OCI-LY7 (cell line): Measurements from ENCODE around the gene PLS3. TPM values are rescaled to one million over a fixed set of nuclear protein-coding genes. Genes with fewer than 3 reads are reported as not detected.

ENCODE experiments used
- BruUV-seq: library from RNA; stranded (reverse); fragments of 400-500 nt; replicated peaks from 2 replicates; lab custom pipeline; 2021; lab: Mats Ljungman, UMichigan
- CTCF ChIA-PET: fragments of 300-600 bp; sonication (Branson Sonifier 250); formaldehyde crosslinking; loops from one replicate; lab custom pipeline; 2022; ENCODE audit warnings: antibody characterized with exemption; ENCODE audit not compliant: unreplicated experiment; lab: Charles Lee
- POLR2A ChIA-PET: fragments of 300-600 bp; sonication (Branson Sonifier 250); formaldehyde crosslinking; loops from one replicate; lab custom pipeline; 2022; ENCODE audit warnings: antibody characterized with exemption; lab: Charles Lee
- DNase-seq: peaks from one replicate; pipeline ENCODE4 v3.0.0-alpha.2; 2015; ENCODE audit warnings: low spot score
- H2AFZ ChIP-seq: fragments of 200-600 bp; sonication (generic), shearing (Covaris generic); 2 replicates; pipeline ENCODE4 v1.6.1; 2014; ENCODE audit warnings: mild to moderate bottlenecking, antibody characterized with exemption, low read length, moderate library complexity
- H3K27ac ChIP-seq: fragments of 200-600 bp; sonication (generic); 2 replicates; pipeline ENCODE4 v1.5.1; 2014; ENCODE audit warnings: mixed run types, low read depth, mild to moderate bottlenecking, moderate library complexity, low read length, inconsistent platforms; ENCODE audit not compliant: poor library complexity, severe bottlenecking
- H3K36me3 ChIP-seq: fragments of 200-600 bp; sonication (generic); 2 replicates; pipeline ENCODE4 v1.6.1; 2014; ENCODE audit warnings: mild to moderate bottlenecking, antibody characterized with exemption, low read length, moderate library complexity, mixed read lengths; ENCODE audit not compliant: insufficient read depth
- H3K4me1 ChIP-seq: fragments of 200-600 bp; sonication (generic); 2 replicates; pipeline ENCODE4 v1.5.1; 2014; ENCODE audit warnings: mild to moderate bottlenecking, low read length; ENCODE audit not compliant: insufficient read depth, poor library complexity, severe bottlenecking
- H3K4me2 ChIP-seq: fragments of 200-600 bp; sonication (generic); 2 replicates; pipeline ENCODE4 v1.6.1; 2014; ENCODE audit warnings: mild to moderate bottlenecking, low read length
- H3K4me3 ChIP-seq: fragments of 200-600 bp; sonication (generic); 2 replicates; pipeline ENCODE4 v1.5.1; 2014; ENCODE audit warnings: mild to moderate bottlenecking, low read depth, low read length; ENCODE audit not compliant: poor library complexity, severe bottlenecking
- H3K79me2 ChIP-seq: fragments of 200-600 bp; sonication (generic); 2 replicates; pipeline ENCODE4 v1.6.1; 2016; ENCODE audit warnings: low read depth, mild to moderate bottlenecking, low read length, moderate library complexity, mixed read lengths; ENCODE audit not compliant: insufficient read depth
- H3K9me2 ChIP-seq: fragments of 200-600 bp; sonication (generic); 2 replicates; pipeline ENCODE4 v1.6.1; 2016; ENCODE audit warnings: mild to moderate bottlenecking, low read length, mixed read lengths; ENCODE audit not compliant: insufficient read depth
- H3K9me3 ChIP-seq: fragments of 200-600 bp; sonication (generic); 2 replicates; pipeline ENCODE4 v1.6.1; 2014; ENCODE audit warnings: mild to moderate bottlenecking, mixed run types, low read length, mixed read lengths
- H4K20me1 ChIP-seq: fragments of 200-600 bp; sonication (generic); 2 replicates; pipeline ENCODE4 v1.6.1; 2014; ENCODE audit warnings: mild to moderate bottlenecking, antibody characterized with exemption, low read length, moderate library complexity, mixed read lengths; ENCODE audit not compliant: insufficient read depth
- CTCF ChIP-seq: fragments of 200-600 bp; sonication (generic); conservative IDR thresholded peaks from 2 replicates; pipeline ENCODE4 v1.5.1; 2014; ENCODE audit warnings: mild to moderate bottlenecking, antibody characterized with exemption, low read length, moderate library complexity, mixed read lengths
- EZH2phosphoT487 ChIP-seq: fragments of 200-600 bp; sonication (generic); IDR thresholded peaks from 2 replicates; pipeline ENCODE4 v1.6.1; 2018; ENCODE audit warnings: low read depth, borderline replicate concordance, mild to moderate bottlenecking, mixed run types, antibody characterized with exemption, low read length, moderate library complexity, mixed read lengths
- intact Hi-C: fragments of 100-400 bp; cut with micrococcal nuclease; formaldehyde crosslinking; loops from one replicate; pipeline ENCODE4 v1.10.0; 2022; ENCODE audit not compliant: unreplicated experiment
- total RNA-seq, 2 experiments: library from RNA; depleted of rRNA in 1 of 2; stranded (reverse); fragments of >200 nt in 1 of 2; shearing (Covaris generic) in 1 of 2; gene quantifications; 2 replicates each; pipeline ENCODE4 v1.2.3, GENCODE V29; 2014 to 2022

The PLS3 gene
- total RNA-seq, 2 experiments from 2014 or later = not detected

GRCh38 chrX:115579786-115580294 is 18.9 kb downstream of the PLS3 start:
- no peaks in the 10 kb centered on the region for H3K36me3 ChIP-seq
- TF ChIP-seq EZH2phosphoT487 (no peak), CTCF (no peak)
- no peak overlapping the region for H3K4me2 ChIP-seq
- no peaks in the 10 kb centered on the region for H3K4me1 ChIP-seq
- no peak overlapping the region for H3K27ac ChIP-seq
- no peaks in the 10 kb centered on the region for H3K9me2 ChIP-seq
- ChIA-PET CTCF (no interaction called here), POLR2A (interaction anchor here (0.6 kb wide), 1 partner anchor 243 kb away, joined by 4 read pairs; no protein-coding TSS in a partner anchor)
- intact Hi-C loops = no loop called here
- no TSS peak for BruUV-seq
- H3K9me3 ChIP-seq = no peaks in the 10 kb centered on the region
- no peaks in the 10 kb centered on the region for H4K20me1 ChIP-seq
- H3K4me3 ChIP-seq = no peak overlapping the region
- no peak for DNase-seq
- no peaks in the 10 kb centered on the region for H3K79me2 ChIP-seq
- no peak overlapping the region for H2AFZ ChIP-seq

- Histone ChIP-seq H2AFZ (no peak overlapping the region), H3K4me3 (no peak overlapping the region), H3K4me1 (no peaks in the 10 kb centered on the region), H4K20me1 (no peaks in the 10 kb centered on the region), H3K36me3 (no peaks in the 10 kb centered on the region), H3K79me2 (no peaks in the 10 kb centered on the region), H3K4me2 (no peak overlapping the region), H3K27ac (no peak overlapping the region), H3K9me2 (no peaks in the 10 kb centered on the region), H3K9me3 (no peaks in the 10 kb centered on the region)
- intact Hi-C loops = no loop called here
- BruUV-seq = no TSS peak
- CTCF ChIA-PET = no interaction called here
- no peak for DNase-seq
- TF ChIP-seq CTCF = no peak
- no peak for TF ChIP-seq EZH2phosphoT487
- POLR2A ChIA-PET = no interaction called here
These were observed 21.0 kb downstream of the PLS3 start for GRCh38 chrX:115581759-115582615.
